ENCODE data around the gene SLC38A5. TPM values are rescaled to one million over a fixed set of nuclear protein-coding genes. Genes with fewer than 3 reads are reported as not detected.

SLC38A5 gene
- total and polyA plus RNA-seq, 9 donors: 6.2 to 26.0 (median 10.7) TPM

- DNase-seq: no peak
- no peaks in the 10 kb centered on the region for H3K27me3 ChIP-seq
- intact Hi-C loops (cut with DNase I): no loop called here
- no peak for TF ChIP-seq EP300 (IDR thresholded peaks at IDR 0.05)
- TF ChIP-seq POLR2A (IDR thresholded peaks at IDR 0.05): no peak
- no peak for TF ChIP-seq CTCF (IDR thresholded peaks at IDR 0.05)
- H3K4me1 ChIP-seq (ENCODE audit: insufficient read depth): no peaks in the 10 kb centered on the region
- H3K4me3 ChIP-seq: no peak overlapping the region
- H3K9me3 ChIP-seq: no peaks in the 10 kb centered on the region
- H3K27ac ChIP-seq: no peak overlapping the region
- 61 to 69% (median 63%) methylated on average over 5 of the region's 5 CpGs for whole genome bisulfite sequencing, 3 donors
- no peaks in the 10 kb centered on the region for H3K36me3 ChIP-seq
These were observed 8.7 kb upstream of the SLC38A5 start for GRCh38 chrX:48478806-48479205.

- Histone ChIP-seq H3K4me3 (no peak overlapping the region), H3K9me3 (no peaks in the 10 kb centered on the region), H3K36me3 (no peaks in the 10 kb centered on the region), H3K27me3 (no peaks in the 10 kb centered on the region), H3K27ac (no peak overlapping the region), H3K4me1 (ENCODE audit: insufficient read depth) (no peaks in the 10 kb centered on the region)
- intact Hi-C loops (cut with DNase I): no loop called here
- no peak for TF ChIP-seq CTCF (IDR thresholded peaks at IDR 0.05)
- TF ChIP-seq EP300 (IDR thresholded peaks at IDR 0.05): no peak
- TF ChIP-seq POLR2A (IDR thresholded peaks at IDR 0.05): no peak
- WGBS, 3 donors: 83 to 90% (median 87%) methylated on average over 19 of the region's 19 CpGs
- no peak for DNase-seq
These were observed 8.1 kb upstream of the SLC38A5 start for GRCh38 chrX:48477960-48478755.

- no peaks in the 10 kb centered on the region for H3K9me3 ChIP-seq
- TF ChIP-seq POLR2A (IDR thresholded peaks at IDR 0.05) (no peak), CTCF (IDR thresholded peaks at IDR 0.05) (no peak), EP300 (IDR thresholded peaks at IDR 0.05) (no peak)
- H3K36me3 ChIP-seq: no peaks in the 10 kb centered on the region
- no peaks in the 10 kb centered on the region for H3K4me1 ChIP-seq (ENCODE audit: insufficient read depth)
- no peak for DNase-seq
- no peaks in the 10 kb centered on the region for H3K27me3 ChIP-seq
- peak overlapping the region; percentile 71 for H3K4me3 ChIP-seq
- 66 to 74% (median 67%) methylated on average over 4 of the region's 4 CpGs for WGBS, 3 donors
- H3K27ac ChIP-seq: peak overlapping the region; percentile 32 to 83
- intact Hi-C loops (cut with DNase I): no loop called here
These were observed 6.9 kb upstream of the SLC38A5 start for GRCh38 chrX:48476919-48477318.

- Histone ChIP-seq H3K36me3 (no peaks in the 10 kb centered on the region), H3K4me3 (peak within 1 kb of the TSS; percentile 71), H3K27ac (peak within 1 kb of the TSS; percentile 32 to 83), H3K4me1 (ENCODE audit: insufficient read depth) (no peaks in the 10 kb centered on the region), H3K9me3 (no peaks in the 10 kb centered on the region), H3K27me3 (no peaks in the 10 kb centered on the region)
- TF ChIP-seq EP300 (IDR thresholded peaks at IDR 0.05) (no peak), POLR2A (IDR thresholded peaks at IDR 0.05) (peak; percentile 35), CTCF (IDR thresholded peaks at IDR 0.05) (no peak)
- peak; percentile 81 to 91 (median 87) for DNase-seq
- WGBS, 3 donors: 32 to 46% (median 43%) methylated on average over 75 of the region's 75 CpGs
- intact Hi-C loops (cut with DNase I): no loop called here
These were observed 5.9 kb upstream of the SLC38A5 start, which contains the start of gene FTSJ1 for GRCh38 chrX:48475774-48476577. TSS of gene FTSJ1 (plus strand) at chrX:48476199. CDS start at chrX:48478048, 1,849 bp downstream.
